ENCODE results near the gene CERKL.

The CERKL gene

GRCh38 chr2:181540421-181540820, 116.5 kb downstream of the CERKL start:
- H3K27ac Mint-ChIP-seq = no peak overlapping the region
- peaks cover 5% of the 10 kb centered on the region for H3K9me3 Mint-ChIP-seq
- no peak for DNase-seq
- no peak overlapping the region for H3K4me3 Mint-ChIP-seq
- no peak for TF ChIP-seq CTCF (IDR thresholded peaks at IDR 0.05)
- no peaks in the 10 kb centered on the region for H3K27me3 Mint-ChIP-seq (ENCODE audit: low read depth, poor library complexity)
- H3K36me3 Mint-ChIP-seq (ENCODE audit: low read depth) = no peaks in the 10 kb centered on the region
- H3K4me1 Mint-ChIP-seq = no peaks in the 10 kb centered on the region

DNA sequence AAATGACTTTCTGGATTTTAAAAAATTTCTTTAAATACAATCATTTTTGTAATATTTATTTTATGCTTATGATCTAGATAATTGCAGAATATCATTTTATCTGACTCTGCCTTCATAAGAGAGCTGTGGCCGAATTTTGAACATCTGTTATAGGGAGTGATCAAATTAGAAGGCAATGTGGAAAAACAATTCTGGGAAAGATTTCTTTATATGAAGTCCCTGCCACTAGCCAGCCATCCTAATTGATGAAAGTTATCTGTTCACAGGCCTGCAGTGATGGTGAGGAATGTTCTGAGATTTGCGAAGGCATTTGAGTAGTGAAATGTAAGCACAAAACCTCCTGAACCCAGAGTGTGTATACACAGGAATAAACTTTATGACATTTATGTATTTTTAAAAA, 120.2 kb downstream of the CERKL start:
- Mint-ChIP-seq H3K36me3 (ENCODE audit: low read depth) (no peaks in the 10 kb centered on the region), H3K4me3 (no peak overlapping the region), H3K27me3 (ENCODE audit: low read depth, poor library complexity) (no peaks in the 10 kb centered on the region), H3K4me1 (no peaks in the 10 kb centered on the region), H3K27ac (no peak overlapping the region), H3K9me3 (peaks cover 5% of the 10 kb centered on the region)
- DNase-seq = no peak
- TF ChIP-seq CTCF (IDR thresholded peaks at IDR 0.05) = no peak

DNA sequence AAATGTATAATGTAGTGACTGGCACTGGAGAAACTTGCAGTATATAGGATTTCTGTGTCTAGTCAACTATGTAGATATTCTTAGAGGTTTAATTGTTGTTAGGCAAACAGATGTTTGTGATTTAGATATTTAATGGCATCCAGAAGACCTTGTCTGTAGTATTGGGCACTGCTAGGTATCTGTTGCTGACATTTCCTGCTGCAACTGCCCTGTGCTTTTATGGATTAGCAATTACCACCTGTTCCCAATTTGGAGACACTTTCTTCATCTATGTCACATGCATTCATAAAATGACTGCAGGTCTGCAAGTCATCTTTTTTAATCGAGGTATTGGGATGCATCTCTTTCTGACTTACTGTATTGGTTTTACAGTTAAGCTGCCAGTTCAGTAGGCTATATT, 128.5 kb downstream of the CERKL start:
- Mint-ChIP-seq H3K4me3 (no peak overlapping the region), H3K27me3 (ENCODE audit: low read depth, poor library complexity) (peaks cover 5% of the 10 kb centered on the region), H3K36me3 (ENCODE audit: low read depth) (no peaks in the 10 kb centered on the region), H3K27ac (no peak overlapping the region), H3K9me3 (no peaks in the 10 kb centered on the region), H3K4me1 (no peaks in the 10 kb centered on the region)
- DNase-seq = no peak
- no peak for TF ChIP-seq CTCF (IDR thresholded peaks at IDR 0.05)

- no peak for DNase-seq
- H3K4me1 Mint-ChIP-seq = no peaks in the 10 kb centered on the region
- no peaks in the 10 kb centered on the region for H3K9me3 Mint-ChIP-seq
- TF ChIP-seq CTCF (IDR thresholded peaks at IDR 0.05) = no peak
- peaks cover 5% of the 10 kb centered on the region for H3K27me3 Mint-ChIP-seq (ENCODE audit: low read depth, poor library complexity)
- H3K27ac Mint-ChIP-seq = no peak overlapping the region
- H3K4me3 Mint-ChIP-seq = no peak overlapping the region
- no peaks in the 10 kb centered on the region for H3K36me3 Mint-ChIP-seq (ENCODE audit: low read depth)
Measured at GRCh38 chr2:181527058-181527457, 129.8 kb downstream of the CERKL start.

- DNase-seq = no peak
- Mint-ChIP-seq H3K27ac (no peak overlapping the region), H3K9me3 (no peaks in the 10 kb centered on the region), H3K27me3 (ENCODE audit: low read depth, poor library complexity) (peaks cover 5% of the 10 kb centered on the region), H3K36me3 (ENCODE audit: low read depth) (no peaks in the 10 kb centered on the region), H3K4me1 (no peaks in the 10 kb centered on the region), H3K4me3 (no peak overlapping the region)
- no peak for TF ChIP-seq CTCF (IDR thresholded peaks at IDR 0.05)
Measured at GRCh38 chr2:181526014-181526413, 130.9 kb downstream of the CERKL start.

DNA sequence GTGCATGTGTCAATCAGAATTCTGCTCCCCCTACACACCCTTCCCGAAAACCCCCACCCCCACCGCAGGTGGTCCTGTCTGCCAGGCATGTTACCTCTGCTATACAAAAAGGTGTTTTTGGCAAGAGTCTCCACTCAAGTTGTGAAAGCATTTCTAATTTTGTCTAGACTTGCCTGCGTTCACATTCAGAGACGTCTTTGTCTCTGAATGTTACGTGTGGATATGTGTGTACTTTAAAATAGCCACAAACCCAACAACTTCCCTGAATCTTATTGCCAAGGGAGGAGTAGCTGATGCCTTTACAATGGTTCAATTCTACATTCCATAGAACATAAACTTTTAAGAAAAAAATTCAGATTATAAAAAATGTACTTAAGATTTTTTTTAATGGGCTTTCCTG, 133.1 kb downstream of the CERKL start:
- no peaks in the 10 kb centered on the region for H3K36me3 Mint-ChIP-seq (ENCODE audit: low read depth)
- no peaks in the 10 kb centered on the region for H3K9me3 Mint-ChIP-seq
- no peak for DNase-seq
- H3K27ac Mint-ChIP-seq = no peak overlapping the region
- no peaks in the 10 kb centered on the region for H3K4me1 Mint-ChIP-seq
- no peak for TF ChIP-seq CTCF (IDR thresholded peaks at IDR 0.05)
- no peak overlapping the region for H3K4me3 Mint-ChIP-seq
- H3K27me3 Mint-ChIP-seq (ENCODE audit: low read depth, poor library complexity) = peaks cover 5% of the 10 kb centered on the region

Data from nephron progenitor cell (in vitro differentiated cells).